GM23248 (cell line): ENCODE measurements around the gene FCN2. TPM values are rescaled to one million over a fixed set of nuclear protein-coding genes. Genes with fewer than 3 reads are reported as not detected.

ENCODE experiments used
- DNase-seq: peaks from one replicate; pipeline ENCODE4 v3.0.0-alpha.2; 2015
- H2AFZ ChIP-seq: fragments of 200-600 bp; sonication (generic); 2 replicates; pipeline ENCODE4 v1.6.1; 2016; ENCODE audit warnings: antibody characterized with exemption
- H3F3A ChIP-seq: fragments of 200-600 bp; sonication (generic); 2 replicates; pipeline ENCODE4 v1.6.1; 2016; ENCODE audit warnings: mild to moderate bottlenecking, antibody characterized with exemption, mixed run types; ENCODE audit not compliant: insufficient read depth
- H3K27ac ChIP-seq: fragments of 200-600 bp; sonication (generic); 2 replicates; pipeline ENCODE4 v1.5.1; 2016; ENCODE audit warnings: mild to moderate bottlenecking
- H3K27me3 ChIP-seq: fragments of 200-600 bp; sonication (generic); replicated peaks from 2 replicates; pipeline ENCODE4 v1.6.1; 2016; ENCODE audit warnings: mild to moderate bottlenecking; ENCODE audit not compliant: insufficient read depth
- H3K36me3 ChIP-seq: fragments of 200-600 bp; sonication (generic); 2 replicates; pipeline ENCODE4 v1.6.1; 2016; ENCODE audit warnings: low read depth, mild to moderate bottlenecking
- H3K4me1 ChIP-seq: fragments of 200-600 bp; sonication (generic); 2 replicates; pipeline ENCODE4 v1.6.1; 2016; ENCODE audit warnings: mild to moderate bottlenecking; ENCODE audit not compliant: insufficient read depth
- H3K4me2 ChIP-seq: fragments of 200-600 bp; sonication (generic); one replicate; pipeline ENCODE4 v1.6.1; 2016; ENCODE audit warnings: mild to moderate bottlenecking; ENCODE audit not compliant: unreplicated experiment
- H3K4me3 ChIP-seq: fragments of 200-600 bp; sonication (generic); 2 replicates; pipeline ENCODE4 v1.5.1; 2016; ENCODE audit warnings: mild to moderate bottlenecking
- H3K79me2 ChIP-seq: fragments of 200-600 bp; sonication (generic); 2 replicates; pipeline ENCODE4 v1.6.1; 2016; ENCODE audit warnings: mild to moderate bottlenecking; ENCODE audit not compliant: insufficient read depth
- H3K9ac ChIP-seq: fragments of 200-600 bp; sonication (generic); 2 replicates; pipeline ENCODE4 v1.6.1; 2016; ENCODE audit warnings: mild to moderate bottlenecking
- H3K9me2 ChIP-seq: fragments of 200-600 bp; sonication (generic); 2 replicates; pipeline ENCODE4 v1.6.1; 2016; ENCODE audit warnings: mixed run types, mild to moderate bottlenecking, moderate library complexity; ENCODE audit not compliant: insufficient read depth
- H3K9me3 ChIP-seq: fragments of 200-600 bp; sonication (generic); one replicate; pipeline ENCODE4 v1.6.1; 2017; ENCODE audit warnings: low read depth
- H4K20me1 ChIP-seq: fragments of 200-600 bp; sonication (generic); 2 replicates; pipeline ENCODE4 v1.6.0; 2016; ENCODE audit not compliant: insufficient read depth
- EZH2 ChIP-seq: fragments of 200-600 bp; sonication (generic); IDR thresholded peaks from 2 replicates; pipeline ENCODE4 v1.6.1; 2018; ENCODE audit warnings: antibody characterized with exemption, mild to moderate bottlenecking; ENCODE audit not compliant: insufficient read depth, poor library complexity, severe bottlenecking
- EZH2phosphoT487 ChIP-seq: fragments of 200-600 bp; sonication (generic); IDR thresholded peaks from 2 replicates; pipeline ENCODE4 v1.6.1; 2018; ENCODE audit warnings: antibody characterized with exemption, moderate library complexity, mild to moderate bottlenecking, low read depth; ENCODE audit not compliant: insufficient read depth
- WGBS, 2 experiments: methylation state at CpG; one replicate each; pipeline ENCODE4 v1.1.6; 2015 to 2017; ENCODE audit warnings: low lambda C conversion rate in 2 of 2, low coverage in 1 of 2; ENCODE audit errors: missing lambda C conversion rate in 2 of 2; 5-methylcytosine and 5-hydroxymethylcytosine counted together
- in situ Hi-C: fragments of 300-500 bp; cut with MboI; formaldehyde crosslinking; loops from 2 replicates; pipeline ENCODE4 v1.15.0; 2020
- polyA plus RNA-seq: library from polyadenylated mRNA; unstranded; fragments of >200 nt; fragmentation: Nextera tagmentation; extraction: Ambion mirVana; gene quantifications from 2 replicates; pipeline ENCODE4 v1.2.1, GENCODE V29; 2016
- total RNA-seq: library from RNA; depleted of rRNA; stranded (reverse); fragments of >200 nt; shearing (Covaris generic); gene quantifications from 2 replicates; pipeline ENCODE4 v1.2.3, GENCODE V29; 2014

Gene FCN2
- total and polyA plus RNA-seq, 2 experiments from 2014 or later: not detected

- H4K20me1 ChIP-seq: no peaks in the 10 kb centered on the region; the same call in 1 of the 2 replicates
- 90 to 92% methylated on average over 18 to 19 of the region's 19 CpGs for WGBS, 2 experiments
- peaks cover 48% of the 10 kb centered on the region for H3F3A ChIP-seq
- H3K9me2 ChIP-seq: no peaks in the 10 kb centered on the region
- no peaks in the 10 kb centered on the region for H3K4me1 ChIP-seq
- H3K9me3 ChIP-seq: no peaks in the 10 kb centered on the region
- no peak overlapping the region for H2AFZ ChIP-seq
- no peak overlapping the region for H3K27ac ChIP-seq
- no peaks in the 10 kb centered on the region for H3K27me3 ChIP-seq
- H3K4me2 ChIP-seq: no peak overlapping the region
- peaks cover 21% of the 10 kb centered on the region; the same call in 1 of the 2 replicates for H3K79me2 ChIP-seq
- no peak for DNase-seq
- no peak overlapping the region for H3K9ac ChIP-seq
- in situ Hi-C loops: no loop called here
- no peak overlapping the region for H3K4me3 ChIP-seq
- TF ChIP-seq EZH2phosphoT487 (no peak), EZH2 (no peak)
- H3K36me3 ChIP-seq: peaks cover 40% of the 10 kb centered on the region; the same call in 1 of the 2 replicates
These were observed 44.1 kb upstream of the FCN2 start for GRCh38 chr9:134836406-134836970.

- peaks cover 38% of the 10 kb centered on the region for H3F3A ChIP-seq
- H3K4me1 ChIP-seq: no peaks in the 10 kb centered on the region
- H3K9me3 ChIP-seq: no peaks in the 10 kb centered on the region
- no peak overlapping the region for H3K4me2 ChIP-seq
- WGBS, 2 experiments: 83 to 89% methylated on average over 12 of the region's 12 CpGs
- H3K27ac ChIP-seq: no peak overlapping the region
- no peak for DNase-seq
- H2AFZ ChIP-seq: no peak overlapping the region
- H3K4me3 ChIP-seq: no peak overlapping the region
- H3K27me3 ChIP-seq: no peaks in the 10 kb centered on the region
- no peak overlapping the region for H3K9ac ChIP-seq
- H3K79me2 ChIP-seq: peaks cover 13% of the 10 kb centered on the region; the same call in 1 of the 2 replicates
- peaks cover 41% of the 10 kb centered on the region for H3K36me3 ChIP-seq
- H4K20me1 ChIP-seq: no peaks in the 10 kb centered on the region; the same call in 1 of the 2 replicates
- TF ChIP-seq EZH2phosphoT487: no peak
- TF ChIP-seq EZH2: no peak
- in situ Hi-C loops: no loop called here
- H3K9me2 ChIP-seq: no peaks in the 10 kb centered on the region
These were observed 43.1 kb upstream of the FCN2 start for GRCh38 chr9:134837529-134837928.

- H3K9me3 ChIP-seq: no peaks in the 10 kb centered on the region
- in situ Hi-C loops: no loop called here
- DNase-seq: no peak
- H3F3A ChIP-seq: peaks cover 40% of the 10 kb centered on the region
- H3K4me3 ChIP-seq: no peak overlapping the region
- H4K20me1 ChIP-seq: no peaks in the 10 kb centered on the region; the same call in 1 of the 2 replicates
- no peak overlapping the region for H3K4me2 ChIP-seq
- no peaks in the 10 kb centered on the region for H3K4me1 ChIP-seq
- WGBS, 2 experiments: 93 to 95% methylated on average over 33 to 34 of the region's 34 CpGs
- no peak overlapping the region for H3K9ac ChIP-seq
- peaks cover 13% of the 10 kb centered on the region; the same call in 1 of the 2 replicates for H3K79me2 ChIP-seq
- H2AFZ ChIP-seq: no peak overlapping the region
- no peak for TF ChIP-seq EZH2phosphoT487
- no peak for TF ChIP-seq EZH2
- H3K36me3 ChIP-seq: peaks cover 47% of the 10 kb centered on the region
- no peaks in the 10 kb centered on the region for H3K9me2 ChIP-seq
- no peak overlapping the region for H3K27ac ChIP-seq
- H3K27me3 ChIP-seq: no peaks in the 10 kb centered on the region
These were observed 41.8 kb upstream of the FCN2 start for GRCh38 chr9:134838651-134839454.

GRCh38 chr9:134839455-134840125 is 41.0 kb upstream of the FCN2 start:
- H2AFZ ChIP-seq: no peak overlapping the region
- H3K9me3 ChIP-seq: no peaks in the 10 kb centered on the region
- no peak overlapping the region for H3K4me3 ChIP-seq
- no peak for TF ChIP-seq EZH2phosphoT487
- TF ChIP-seq EZH2: no peak
- H3K36me3 ChIP-seq: peaks cover 54% of the 10 kb centered on the region
- H3F3A ChIP-seq: peaks cover 42% of the 10 kb centered on the region
- no peaks in the 10 kb centered on the region; the same call in 1 of the 2 replicates for H4K20me1 ChIP-seq
- peaks cover 13% of the 10 kb centered on the region; the same call in 1 of the 2 replicates for H3K79me2 ChIP-seq
- no peaks in the 10 kb centered on the region for H3K27me3 ChIP-seq
- 90 to 91% methylated on average over 21 of the region's 21 CpGs for WGBS, 2 experiments
- in situ Hi-C loops: no loop called here
- no peaks in the 10 kb centered on the region for H3K4me1 ChIP-seq
- no peak for DNase-seq
- H3K4me2 ChIP-seq: no peak overlapping the region
- no peak overlapping the region for H3K9ac ChIP-seq
- H3K27ac ChIP-seq: no peak overlapping the region
- H3K9me2 ChIP-seq: no peaks in the 10 kb centered on the region
